GM18508 (cell line): ENCODE data around the gene GKN2.
"Not testable (repeated sequence)": the region's sequence is repeated elsewhere in the genome, so short reads cannot be mapped to it uniquely, and the experiment has no call there.

Experiments
- ATAC-seq: cut with Tn5 transposase; IDR thresholded peaks from one replicate; pipeline ENCODE4 v1.9.1; 2021; ENCODE audit warnings: moderate number of reproducible peaks; ENCODE audit not compliant: insufficient read depth, unreplicated experiment

GKN2 gene

GRCh38 chr2:68900496-68901198 is 52.0 kb downstream of the GKN2 start:
- ATAC-seq = no peak

- ATAC-seq = not testable (repeated sequence)
Observed at GRCh38 chr2:68895981-68896380, 56.7 kb downstream of the GKN2 start.
